Fibroblast of skin of back (primary cell): ENCODE data around the gene FOXN3.
A peak's percentile ranks its signal among the peaks of the same experiment; 100 is the strongest.

Source experiments
- DNase-seq: peaks from one replicate; pipeline ENCODE4 v3.0.0-alpha.2; 2013

FOXN3 gene

DNA sequence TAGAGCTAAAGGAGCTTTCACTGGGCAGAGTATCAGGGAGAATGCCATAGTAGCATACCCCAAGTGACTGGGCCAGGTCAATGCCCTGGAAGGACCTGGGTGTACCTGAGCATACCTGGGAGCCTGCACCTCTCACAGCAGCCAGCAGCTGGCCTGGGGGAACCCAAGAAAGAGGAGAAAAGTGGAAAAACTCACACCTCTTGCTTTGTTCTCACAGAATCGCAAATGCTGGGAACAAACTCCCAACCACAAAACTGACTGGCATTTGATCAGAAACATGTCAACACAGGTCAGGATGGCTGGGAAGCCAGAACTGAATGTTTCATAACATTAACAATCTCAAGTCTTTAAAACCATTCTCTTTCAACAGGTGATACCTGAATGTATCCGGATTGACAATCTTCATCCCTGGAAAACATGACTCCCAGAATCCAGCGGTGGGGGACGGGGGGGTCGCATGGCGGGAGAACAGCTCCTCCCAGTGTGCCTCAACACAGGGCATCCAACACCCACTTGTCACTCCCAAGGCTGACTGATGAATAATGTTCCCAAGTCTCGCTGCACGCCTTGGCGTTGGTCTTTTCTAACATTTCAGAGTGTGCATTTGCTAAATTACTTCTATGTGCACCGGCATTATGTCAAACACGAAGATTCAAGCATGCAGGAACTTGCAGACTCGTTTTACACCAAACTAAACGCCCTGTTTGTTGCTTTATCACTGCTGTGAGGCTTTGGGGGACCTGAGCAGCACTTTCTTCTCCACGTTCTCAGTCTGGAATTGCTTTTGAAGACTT, 7.9 kb downstream of the FOXN3 start:
- DNase-seq: no peak

DNA sequence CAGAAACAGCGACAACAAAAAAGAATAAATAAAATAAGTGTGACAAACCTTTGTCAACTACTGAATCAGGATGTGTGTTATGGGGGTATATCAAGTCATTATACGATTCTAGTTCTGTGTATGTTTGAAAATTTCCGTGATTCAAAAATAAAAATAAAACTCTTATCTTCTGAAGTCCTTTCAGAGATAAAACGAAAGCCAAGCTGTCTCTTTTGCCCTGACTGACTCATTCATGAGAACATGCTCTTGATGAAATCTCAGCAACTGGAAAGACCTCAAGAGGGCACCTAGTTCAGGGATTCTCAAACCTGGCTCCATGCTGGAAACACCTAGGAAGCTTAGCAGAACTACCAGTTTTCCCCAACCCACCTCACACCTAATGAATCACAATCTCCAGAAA, 9.2 kb downstream of the FOXN3 start:
- DNase-seq: no peak

DNA sequence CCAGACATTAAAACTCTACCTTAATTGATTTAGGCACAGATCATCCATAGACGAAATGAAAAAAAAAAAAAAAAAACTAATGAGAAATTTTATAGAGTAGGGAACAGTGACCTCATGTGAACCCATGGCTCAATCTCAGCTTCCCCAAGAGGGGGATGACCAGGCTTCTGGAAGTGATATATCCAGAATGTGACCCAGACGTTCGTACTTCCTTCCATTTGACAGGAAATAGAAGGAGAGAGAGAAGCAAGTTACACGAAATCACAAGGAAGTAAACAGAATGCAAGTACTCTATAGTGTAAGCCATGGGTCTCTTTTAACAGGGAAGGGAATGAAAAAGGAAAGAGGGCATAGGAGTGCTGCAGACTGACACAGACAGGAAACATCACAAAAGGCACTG, 10.1 kb downstream of the FOXN3 start:
- DNase-seq: no peak

DNA sequence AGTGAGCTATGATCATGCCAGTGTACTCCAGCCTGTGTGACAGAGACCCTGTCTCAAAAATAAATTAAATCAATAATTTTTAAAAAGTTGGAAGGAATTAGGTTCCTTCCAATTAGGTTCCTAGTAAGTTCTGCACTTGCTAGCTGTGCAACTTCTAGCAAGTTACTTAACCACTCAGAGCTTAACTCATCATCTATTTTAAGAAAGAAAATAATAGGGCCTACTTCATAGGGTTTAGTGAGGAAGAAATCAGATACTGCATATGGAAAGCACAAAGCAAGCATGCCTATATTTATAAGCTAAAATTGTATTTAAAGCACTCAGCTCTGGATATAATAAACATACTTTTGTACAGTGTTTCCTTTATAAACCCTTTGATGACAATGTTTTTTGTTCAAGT, 10.7 kb downstream of the FOXN3 start:
- no peak for DNase-seq

DNA sequence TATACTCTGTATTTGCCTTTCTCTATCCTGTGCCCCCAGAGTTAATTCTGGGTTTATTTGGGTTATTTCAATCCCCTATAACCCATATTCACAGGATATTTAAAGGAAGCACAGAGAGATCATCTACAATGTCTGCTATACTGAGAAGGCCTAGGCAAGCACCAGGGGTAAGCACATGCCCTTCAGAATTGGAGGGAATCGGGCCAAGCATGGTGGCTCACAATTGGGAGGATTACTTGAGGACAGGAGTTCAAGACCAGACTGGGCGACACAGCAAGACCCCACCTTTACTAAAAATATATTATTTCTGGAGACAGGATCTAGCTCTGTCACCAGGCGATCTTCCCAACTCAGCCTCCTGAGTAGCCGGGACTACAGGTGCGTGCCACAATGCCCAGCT, 11.3 kb downstream of the FOXN3 start:
- no peak for DNase-seq

DNA sequence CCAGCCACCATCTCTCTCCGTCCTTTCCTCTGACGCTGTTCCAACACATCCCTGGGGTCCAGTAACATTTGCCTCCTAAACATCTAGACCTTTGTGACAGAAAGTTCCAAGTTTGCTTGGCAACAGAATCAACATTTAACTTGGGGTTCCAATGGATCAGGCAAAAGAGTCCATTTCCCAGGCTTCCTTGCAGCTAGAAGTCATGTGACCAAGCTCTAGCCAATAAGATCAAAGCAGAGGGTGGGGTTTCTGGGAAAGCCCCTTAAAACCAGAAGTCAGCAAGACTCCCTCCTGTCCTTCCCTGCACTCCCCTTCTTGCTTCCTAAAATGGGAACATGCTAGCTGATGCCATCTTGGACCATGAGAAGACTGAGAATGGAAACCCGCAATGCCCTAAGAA, 14.7 kb downstream of the FOXN3 start:
- no peak for DNase-seq

DNA sequence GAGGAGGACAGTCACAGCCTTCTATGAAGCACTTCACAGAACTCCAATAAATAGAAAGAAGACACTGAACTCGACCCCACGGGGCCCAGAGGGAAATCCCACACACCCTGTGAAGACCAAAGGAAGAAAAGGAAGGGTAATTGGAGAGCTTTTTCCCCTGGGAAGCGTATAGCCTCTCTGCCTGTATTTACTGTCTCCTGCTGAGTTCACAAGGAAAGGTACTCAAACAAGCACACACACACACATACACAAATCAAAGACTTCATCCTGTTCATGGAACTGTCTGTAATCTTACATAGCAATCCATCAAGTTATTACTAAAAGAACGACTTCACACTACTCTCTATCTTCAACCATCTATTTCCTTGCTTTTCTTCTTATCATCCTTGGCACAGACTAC, 15.3 kb downstream of the FOXN3 start:
- no peak for DNase-seq

DNA sequence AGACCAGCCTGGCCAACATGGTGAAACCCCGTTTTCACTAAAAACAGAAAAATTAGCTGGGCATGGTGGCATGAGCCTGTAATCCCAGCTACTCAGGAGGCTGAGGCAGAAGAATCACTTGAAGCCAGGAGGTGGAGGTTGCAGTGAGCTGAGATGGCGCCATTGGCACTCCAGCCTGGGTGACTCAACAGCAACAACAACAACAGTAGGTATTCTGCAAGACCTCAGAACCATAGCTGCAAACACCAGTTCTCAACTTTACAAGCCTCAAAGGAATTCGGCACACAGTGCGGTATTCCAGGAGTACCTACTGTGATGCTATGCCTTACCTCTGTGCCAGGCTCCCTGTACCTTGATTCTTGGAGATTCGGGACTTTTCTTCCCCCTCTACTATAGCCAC, 15.8 kb downstream of the FOXN3 start:
- no peak for DNase-seq

DNA sequence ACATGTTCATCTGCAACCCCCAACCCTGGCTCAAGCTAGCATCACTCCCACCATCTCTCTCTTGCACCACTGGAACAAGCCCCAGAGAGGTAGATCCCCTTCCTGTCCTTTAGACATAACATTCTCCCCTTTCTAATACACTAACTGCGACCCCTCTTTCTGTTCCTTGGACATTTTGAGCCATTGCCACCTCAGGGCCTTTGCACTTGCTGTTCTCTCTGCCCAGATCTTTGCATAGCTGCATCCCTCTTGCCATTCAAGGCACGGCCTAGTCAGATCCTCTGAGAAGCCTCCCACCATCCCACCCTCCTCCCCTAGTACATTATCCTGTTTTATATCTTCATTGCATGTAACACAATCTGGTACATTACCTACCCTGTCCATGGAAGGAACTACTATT, 16.5 kb downstream of the FOXN3 start:
- DNase-seq: no peak

DNA sequence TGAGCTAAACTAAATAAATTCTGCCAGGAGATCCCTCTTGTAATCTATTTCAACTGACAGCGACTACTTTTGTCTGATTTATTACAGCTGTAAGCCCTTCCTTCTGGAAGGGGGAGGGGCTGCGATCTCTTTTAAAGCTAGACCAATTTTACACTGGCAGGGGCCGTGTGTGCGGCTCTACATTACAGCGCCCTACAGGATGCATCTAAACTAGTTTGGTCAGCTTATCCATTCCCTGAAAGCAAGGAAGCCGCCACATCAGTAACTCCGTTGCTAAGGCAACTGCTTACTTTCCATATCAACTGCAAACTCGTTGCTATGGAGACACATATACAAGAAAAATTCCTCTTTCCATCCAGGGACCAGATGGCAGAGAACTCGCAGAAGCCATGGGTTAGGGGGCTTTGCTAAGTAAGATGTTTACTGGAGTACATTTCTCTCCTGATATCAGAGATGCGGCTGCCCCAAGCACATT, 17.4 kb downstream of the FOXN3 start:
- peak; percentile 84 for DNase-seq

DNA sequence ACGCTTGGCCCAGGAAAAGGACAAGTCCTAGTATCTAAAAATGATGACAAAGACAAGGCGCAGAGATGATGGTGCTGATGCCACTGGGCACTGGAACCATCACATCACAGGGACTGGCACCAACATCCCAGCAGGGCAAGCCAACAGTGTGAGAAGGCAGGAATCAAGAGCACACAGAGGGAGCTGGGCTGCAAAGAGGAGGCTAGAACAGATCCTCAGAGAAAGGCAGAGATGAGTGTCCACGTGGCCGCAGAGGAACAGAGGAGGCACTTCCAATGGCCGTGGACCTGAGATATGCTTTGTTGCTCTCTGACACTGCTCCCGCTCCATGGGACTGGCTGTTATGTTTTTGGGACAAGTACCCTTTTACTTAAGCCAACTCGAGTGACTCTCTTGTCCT, 17.9 kb downstream of the FOXN3 start:
- no peak for DNase-seq

DNA sequence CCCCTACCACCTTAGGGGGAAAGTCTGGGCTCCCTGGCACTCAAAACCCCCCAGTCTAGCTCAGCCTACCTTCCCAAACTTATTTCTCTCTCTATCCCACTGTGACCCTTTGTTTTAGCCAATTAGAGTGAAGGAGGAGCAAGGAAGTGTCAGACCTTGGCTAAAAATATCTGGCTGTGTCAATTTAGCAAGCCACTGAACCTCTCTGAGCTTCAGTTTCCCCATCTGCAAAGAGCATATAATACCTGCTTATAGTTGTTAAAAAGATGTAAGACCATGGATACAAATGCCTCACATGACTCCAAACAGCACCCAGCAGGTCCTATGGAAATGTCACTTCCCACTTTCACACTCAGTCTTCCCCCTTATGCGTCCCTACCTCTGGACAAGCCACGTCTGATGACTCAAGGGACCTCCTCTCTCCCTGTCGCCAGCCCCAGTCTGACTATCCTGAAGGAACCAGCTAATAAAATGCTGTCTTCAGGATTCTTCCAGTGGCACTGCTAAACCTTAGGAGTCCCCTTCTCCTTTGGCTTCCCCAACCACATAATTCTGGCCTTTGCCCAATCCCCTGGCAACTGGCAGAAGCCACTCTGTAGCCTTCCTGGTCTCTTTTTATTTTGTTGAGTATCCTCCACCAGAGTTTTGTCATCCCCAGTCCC, 19.3 kb downstream of the FOXN3 start:
- DNase-seq: no peak

DNA sequence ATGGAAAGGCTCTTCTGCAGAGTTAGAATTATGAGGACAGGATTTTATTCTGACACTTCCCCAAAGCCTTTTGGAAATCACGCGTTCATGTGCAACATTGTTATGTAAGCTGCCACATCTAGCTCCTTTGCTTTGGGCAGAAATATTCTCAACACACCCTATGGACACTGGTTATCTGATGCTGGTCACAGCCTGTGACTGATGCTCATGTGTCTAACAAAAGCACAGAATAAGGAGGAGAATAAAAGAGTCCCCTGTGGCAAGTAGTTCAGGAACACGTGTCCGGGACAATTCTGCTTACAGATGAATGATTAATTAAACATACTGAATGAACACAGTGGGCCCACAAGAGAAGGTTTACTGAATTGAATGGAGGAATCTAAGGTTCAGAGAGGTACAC, 22.1 kb downstream of the FOXN3 start:
- DNase-seq: no peak

DNA sequence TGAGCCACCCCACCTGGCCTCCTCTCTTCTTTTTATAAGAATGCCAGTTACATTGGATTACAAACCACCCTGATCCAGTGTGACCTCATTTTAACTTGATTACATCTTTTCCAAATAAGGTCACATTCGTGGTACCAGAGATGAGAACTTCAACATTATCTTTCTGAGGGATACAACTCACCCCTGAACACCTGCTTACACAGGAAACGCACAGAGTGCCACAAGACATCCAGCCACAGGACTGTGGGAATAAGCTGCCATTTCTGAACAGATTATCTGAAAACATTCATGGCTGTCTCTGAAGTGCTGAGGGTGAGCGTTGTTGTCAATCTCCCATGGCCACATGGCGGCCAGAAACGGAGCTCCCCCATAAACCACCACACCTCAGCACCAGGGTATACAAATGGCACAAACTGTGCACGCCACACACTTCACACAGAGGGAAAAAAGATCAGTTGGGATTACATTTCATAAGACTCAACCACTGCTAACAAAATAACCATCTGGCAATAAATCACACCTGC, 23.7 kb downstream of the FOXN3 start:
- no peak for DNase-seq

DNA sequence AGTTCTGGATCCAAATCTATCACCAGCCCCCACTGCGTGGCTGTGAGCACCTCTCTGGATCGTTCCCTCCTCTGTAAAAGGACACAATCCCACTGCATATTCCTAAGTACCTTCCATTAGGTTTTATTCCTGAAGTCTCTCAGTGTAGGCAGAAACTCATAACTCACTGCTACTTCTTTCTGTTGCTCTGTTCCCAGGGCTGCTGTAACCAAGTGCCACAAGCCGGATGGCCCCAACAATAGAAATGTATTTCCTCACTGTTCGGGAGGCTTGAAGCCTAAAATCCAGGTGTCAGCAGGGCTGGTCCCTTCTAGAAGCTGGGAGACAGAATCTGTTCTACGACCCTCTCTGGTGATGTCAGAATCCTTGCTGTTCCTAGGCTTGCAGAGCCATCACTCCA, 24.9 kb downstream of the FOXN3 start:
- no peak for DNase-seq

DNA sequence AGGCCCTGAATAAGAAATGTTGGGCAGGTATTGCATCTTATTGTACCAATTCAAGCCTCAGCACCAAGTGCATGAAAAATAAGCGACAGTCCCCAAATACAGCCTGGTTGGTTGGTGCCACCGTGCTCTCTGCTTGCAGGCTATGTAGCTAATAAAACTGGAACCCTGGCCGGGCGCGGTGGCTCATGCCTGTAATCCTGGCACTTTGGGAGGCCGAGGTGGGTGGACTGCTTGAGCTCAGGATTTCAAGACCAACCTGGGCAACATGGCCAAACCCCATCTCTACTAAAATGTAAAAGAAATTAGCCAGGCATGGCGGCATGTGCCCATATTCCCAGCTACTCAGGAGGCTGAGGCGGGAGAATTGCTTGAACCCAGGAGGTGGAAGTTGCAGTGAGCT, 25.5 kb downstream of the FOXN3 start:
- no peak for DNase-seq

DNA sequence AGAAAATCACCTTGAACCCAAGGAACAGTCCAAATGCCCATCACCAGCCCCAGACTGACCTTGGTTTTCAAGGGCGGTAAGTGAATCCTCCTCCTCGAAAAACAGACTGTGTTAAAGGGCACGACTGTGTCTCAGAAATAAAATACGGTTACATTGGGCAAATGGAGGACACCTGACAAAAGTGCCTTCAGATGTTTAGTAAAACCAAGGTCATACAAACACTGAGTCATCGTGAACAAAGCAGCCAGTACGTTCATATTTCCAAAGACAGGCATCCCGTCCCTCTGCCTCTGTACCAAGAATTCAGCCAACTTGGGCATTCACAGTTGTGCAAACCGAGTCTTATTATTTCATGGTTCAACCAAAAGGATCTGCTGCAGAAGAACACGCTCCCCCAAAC, 25.9 kb downstream of the FOXN3 start:
- no peak for DNase-seq

DNA sequence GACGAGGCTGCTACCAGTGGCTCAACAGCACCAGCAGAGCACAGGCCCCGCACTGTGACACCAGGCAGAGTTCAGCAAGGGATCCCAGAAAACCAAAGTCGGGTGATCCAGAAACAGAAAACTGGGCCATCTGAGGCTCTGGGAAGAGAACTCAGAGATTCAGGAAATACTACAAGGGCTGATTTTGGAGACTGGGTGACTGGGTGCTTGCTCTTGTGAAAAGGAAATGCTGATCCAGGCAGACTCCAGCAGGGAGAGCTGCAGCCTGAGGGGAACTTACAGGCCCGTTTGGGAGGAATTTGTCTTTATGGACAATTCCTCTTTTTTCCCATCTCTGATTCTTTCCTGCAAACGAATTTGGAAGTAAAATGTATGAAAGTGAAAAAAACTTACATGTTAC, 28.2 kb downstream of the FOXN3 start:
- DNase-seq: no peak

DNA sequence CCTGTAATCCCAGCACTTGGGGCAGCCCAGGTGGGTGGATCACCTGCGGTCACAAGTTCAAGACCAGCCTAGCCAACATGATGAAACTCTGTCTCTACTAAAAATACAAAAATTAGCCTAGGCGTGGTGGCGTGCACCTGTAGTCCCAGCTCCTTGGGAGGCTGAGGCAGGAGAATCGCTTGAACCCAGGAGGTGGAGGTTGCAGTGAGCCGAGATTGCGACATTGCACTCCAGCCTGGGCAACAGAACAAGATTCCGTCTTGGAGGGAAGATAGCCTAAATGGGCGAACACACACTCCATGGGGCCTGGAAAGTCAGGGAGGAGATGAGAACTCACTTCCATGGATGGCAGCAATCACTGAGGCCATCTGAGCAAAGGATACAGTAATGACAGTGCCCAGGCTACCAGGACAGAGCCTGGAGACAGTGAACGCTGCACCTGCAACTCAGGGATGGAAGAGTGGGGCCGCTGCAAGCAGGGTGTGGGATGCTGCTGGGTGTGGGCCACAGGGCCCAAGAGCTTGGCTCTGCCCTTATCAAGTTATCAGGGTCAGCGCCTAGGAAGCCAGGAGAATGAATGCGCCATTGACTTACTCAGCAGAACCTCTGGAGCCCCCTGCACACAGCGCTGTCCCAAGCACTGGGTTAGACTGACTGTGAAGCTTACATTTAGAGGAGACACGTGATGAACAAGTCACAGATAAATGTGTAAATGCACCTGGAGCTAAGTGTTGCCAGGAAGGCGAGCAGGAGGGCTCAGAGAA, 28.9 kb downstream of the FOXN3 start:
- DNase-seq: no peak

DNA sequence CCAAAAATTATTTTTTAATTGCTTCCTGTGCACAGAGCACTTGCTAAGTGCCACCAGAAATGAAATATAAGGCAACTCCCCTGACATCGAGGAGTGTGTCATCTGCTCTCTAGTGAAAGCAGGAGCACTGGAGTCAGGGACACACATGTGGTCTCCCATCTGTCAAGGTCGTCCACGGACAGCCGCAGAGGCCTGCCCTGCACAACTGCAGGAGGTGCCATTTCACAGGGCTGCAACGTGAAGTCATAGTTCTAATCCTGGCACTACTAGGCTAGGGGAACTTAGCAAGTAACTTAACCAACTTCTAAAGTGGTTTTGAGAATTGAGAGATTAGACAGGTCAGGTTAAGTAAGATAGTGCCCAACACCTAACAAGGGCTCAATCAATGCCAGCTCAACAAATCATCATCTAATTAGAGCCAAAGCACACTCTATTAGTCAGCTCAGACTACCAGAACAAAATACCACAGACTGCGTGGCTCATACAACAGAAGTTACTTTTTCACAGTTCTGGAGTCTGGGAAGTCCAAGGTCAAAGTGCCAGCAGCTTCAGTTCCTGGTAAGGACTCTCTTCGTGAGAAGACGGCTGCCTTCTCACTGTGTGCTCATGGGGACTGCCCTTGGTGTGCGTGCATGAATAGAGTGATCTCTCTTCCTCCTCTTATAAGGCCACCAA, 30.7 kb downstream of the FOXN3 start:
- no peak for DNase-seq

DNA sequence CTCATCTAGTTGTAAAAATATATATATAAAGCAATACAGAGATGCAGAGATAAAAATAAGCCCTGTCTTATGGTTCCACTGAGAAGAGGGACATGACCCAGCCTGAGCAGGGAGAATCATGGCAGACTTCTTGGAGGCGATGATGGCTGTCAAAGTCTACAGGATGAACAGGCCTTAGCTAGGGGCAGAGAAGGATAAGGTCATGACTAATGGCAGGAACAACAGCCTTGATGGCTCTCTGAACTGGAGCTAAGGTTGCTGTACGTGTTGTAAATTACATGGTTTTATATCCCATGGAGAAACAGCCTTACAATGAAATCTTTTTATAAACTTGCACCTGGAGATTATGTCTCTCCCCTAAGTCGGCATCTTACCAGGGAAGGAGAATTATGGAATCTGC, 32.4 kb downstream of the FOXN3 start:
- no peak for DNase-seq

DNA sequence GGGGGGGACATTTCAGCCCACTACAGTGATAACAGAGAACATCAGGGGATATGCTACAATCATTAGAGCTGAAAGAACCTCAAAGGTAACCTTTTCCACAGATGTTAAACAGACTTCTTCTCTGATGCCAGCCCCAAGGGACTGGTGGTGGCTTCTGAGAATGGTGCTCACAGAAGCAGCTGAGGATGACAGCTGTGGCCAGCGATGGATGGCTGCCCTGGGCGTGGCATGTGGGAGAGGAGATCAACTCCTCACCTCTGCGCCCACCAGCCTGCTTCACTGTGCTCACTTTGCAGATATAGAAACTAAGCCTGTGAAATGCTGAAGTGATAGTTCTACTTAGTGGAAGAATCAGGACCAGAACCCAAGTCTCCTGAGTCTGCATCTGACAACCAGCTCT, 33.0 kb downstream of the FOXN3 start:
- no peak for DNase-seq
